Smooth muscle cell (in vitro differentiated cells): ENCODE measurements around the gene PREX1. TPM values are rescaled to one million over a fixed set of nuclear protein-coding genes. Genes with fewer than 3 reads are reported as not detected.

ENCODE experiments used
- DNase-seq: peaks from one replicate; lab custom pipeline; 2025; ENCODE audit not compliant: unreplicated experiment; lab: John Stamatoyannopoulos, UW
- H2AFZ ChIP-seq: fragments of 200-600 bp; sonication (generic); 2 replicates; pipeline ENCODE4 v1.6.0; 2016; ENCODE audit warnings: antibody characterized with exemption, low read depth, mild to moderate bottlenecking
- H3F3A ChIP-seq: fragments of 200-600 bp; sonication (generic); 2 replicates; pipeline ENCODE4 v1.6.0; 2017; ENCODE audit warnings: antibody characterized with exemption, low read depth
- H3K27ac ChIP-seq: fragments of 200-600 bp; sonication (generic); 2 replicates; pipeline ENCODE4 v1.5.1; 2016; ENCODE audit warnings: low read depth, mild to moderate bottlenecking
- H3K27me3 ChIP-seq: fragments of 200-600 bp; sonication (generic); 2 replicates; pipeline ENCODE4 v1.6.1; 2016; ENCODE audit warnings: low read depth, mild to moderate bottlenecking
- H3K36me3 ChIP-seq: fragments of 200-600 bp; sonication (generic); 2 replicates; pipeline ENCODE4 v1.5.1; 2016; ENCODE audit warnings: low read depth
- H3K4me1 ChIP-seq: fragments of 200-600 bp; sonication (generic); 2 replicates; pipeline ENCODE4 v1.5.1; 2016; ENCODE audit warnings: low read depth
- H3K4me2 ChIP-seq: fragments of 200-600 bp; sonication (generic); 2 replicates; pipeline ENCODE4 v1.6.0; 2016; ENCODE audit warnings: mild to moderate bottlenecking
- H3K4me3 ChIP-seq: fragments of 200-600 bp; sonication (generic); 2 replicates; pipeline ENCODE4 v1.5.1; 2016; ENCODE audit warnings: mild to moderate bottlenecking
- H3K79me2 ChIP-seq: fragments of 200-600 bp; sonication (generic); 2 replicates; pipeline ENCODE4 v1.6.0; 2016; ENCODE audit warnings: low read depth, mild to moderate bottlenecking
- H3K9ac ChIP-seq: fragments of 200-600 bp; sonication (generic); 2 replicates; pipeline ENCODE4 v1.6.0; 2016; ENCODE audit warnings: low read depth
- H3K9me3 ChIP-seq: fragments of 200-600 bp; sonication (generic); replicated peaks from 2 replicates; pipeline ENCODE4 v1.5.1; 2016; ENCODE audit warnings: low read depth
- H4K20me1 ChIP-seq: fragments of 200-600 bp; sonication (generic); 2 replicates; pipeline ENCODE4 v1.6.0; 2016; ENCODE audit warnings: low read depth
- WGBS: methylation state at CpG from one replicate; pipeline ENCODE4 v1.1.7; 2016; ENCODE audit warnings: low lambda C conversion rate; 5-methylcytosine and 5-hydroxymethylcytosine counted together
- polyA plus RNA-seq: library from polyadenylated mRNA; unstranded; fragments of >200 nt; fragmentation: Nextera tagmentation; extraction: Ambion mirVana; gene quantifications from 2 replicates; pipeline ENCODE4 v1.2.1, GENCODE V29; 2016
- total RNA-seq: library from RNA; depleted of rRNA; stranded (reverse); fragments of >200 nt; gene quantifications from 2 replicates; pipeline ENCODE4 v1.2.3, GENCODE V29; 2014
- TF ChIP-seq, protein P1 (sequence below): fragments of 200-600 bp; sonication (generic); IDR thresholded peaks from 2 replicates; pipeline ENCODE4 v1.5.1; 2017; ENCODE audit warnings: borderline replicate concordance, mild to moderate bottlenecking, antibody characterized with exemption; ENCODE audit not compliant: insufficient read depth, poor library complexity, severe bottlenecking

Gene PREX1
- total and polyA plus RNA-seq, 2 experiments from 2014 or later, result 0.04 to 0.30 TPM

DNA sequence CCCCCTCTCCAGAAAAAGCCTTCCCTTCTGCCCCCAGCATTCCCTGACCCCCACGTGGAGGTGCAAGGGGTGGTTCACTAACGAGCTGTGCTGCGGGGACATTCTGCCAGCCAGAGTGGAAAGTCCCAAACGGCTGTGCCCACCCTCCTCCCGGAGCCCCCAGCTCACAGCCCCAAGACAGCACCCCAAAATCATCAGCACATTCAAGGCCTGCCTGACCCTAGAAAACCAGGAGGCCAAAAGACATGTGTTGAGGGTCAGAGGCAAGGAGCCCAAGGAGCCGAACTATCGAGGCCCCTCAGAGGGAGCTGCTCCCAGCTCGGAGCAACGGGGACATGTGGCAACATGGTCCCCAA lies 197.9 kb downstream of the PREX1 start:
- H3K4me1 ChIP-seq, result no peaks in the 10 kb centered on the region
- no peaks in the 10 kb centered on the region for H3K79me2 ChIP-seq
- no peak overlapping the region for H3K4me3 ChIP-seq
- no peaks in the 10 kb centered on the region for H3K9me3 ChIP-seq
- no peak overlapping the region for H2AFZ ChIP-seq
- H3K9ac ChIP-seq, result no peak overlapping the region
- H4K20me1 ChIP-seq, result no peaks in the 10 kb centered on the region
- no peaks in the 10 kb centered on the region for H3K27me3 ChIP-seq
- H3K27ac ChIP-seq, result no peak overlapping the region
- TF ChIP-seq, protein P1, sequence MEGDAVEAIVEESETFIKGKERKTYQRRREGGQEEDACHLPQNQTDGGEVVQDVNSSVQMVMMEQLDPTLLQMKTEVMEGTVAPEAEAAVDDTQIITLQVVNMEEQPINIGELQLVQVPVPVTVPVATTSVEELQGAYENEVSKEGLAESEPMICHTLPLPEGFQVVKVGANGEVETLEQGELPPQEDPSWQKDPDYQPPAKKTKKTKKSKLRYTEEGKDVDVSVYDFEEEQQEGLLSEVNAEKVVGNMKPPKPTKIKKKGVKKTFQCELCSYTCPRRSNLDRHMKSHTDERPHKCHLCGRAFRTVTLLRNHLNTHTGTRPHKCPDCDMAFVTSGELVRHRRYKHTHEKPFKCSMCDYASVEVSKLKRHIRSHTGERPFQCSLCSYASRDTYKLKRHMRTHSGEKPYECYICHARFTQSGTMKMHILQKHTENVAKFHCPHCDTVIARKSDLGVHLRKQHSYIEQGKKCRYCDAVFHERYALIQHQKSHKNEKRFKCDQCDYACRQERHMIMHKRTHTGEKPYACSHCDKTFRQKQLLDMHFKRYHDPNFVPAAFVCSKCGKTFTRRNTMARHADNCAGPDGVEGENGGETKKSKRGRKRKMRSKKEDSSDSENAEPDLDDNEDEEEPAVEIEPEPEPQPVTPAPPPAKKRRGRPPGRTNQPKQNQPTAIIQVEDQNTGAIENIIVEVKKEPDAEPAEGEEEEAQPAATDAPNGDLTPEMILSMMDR, result no peak
- H3K4me2 ChIP-seq, result no peak overlapping the region
- 89% methylated on average over 9 of the region's 9 CpGs for WGBS
- no peaks in the 10 kb centered on the region for H3F3A ChIP-seq
- no peak for DNase-seq
- H3K36me3 ChIP-seq, result no peaks in the 10 kb centered on the region

DNA sequence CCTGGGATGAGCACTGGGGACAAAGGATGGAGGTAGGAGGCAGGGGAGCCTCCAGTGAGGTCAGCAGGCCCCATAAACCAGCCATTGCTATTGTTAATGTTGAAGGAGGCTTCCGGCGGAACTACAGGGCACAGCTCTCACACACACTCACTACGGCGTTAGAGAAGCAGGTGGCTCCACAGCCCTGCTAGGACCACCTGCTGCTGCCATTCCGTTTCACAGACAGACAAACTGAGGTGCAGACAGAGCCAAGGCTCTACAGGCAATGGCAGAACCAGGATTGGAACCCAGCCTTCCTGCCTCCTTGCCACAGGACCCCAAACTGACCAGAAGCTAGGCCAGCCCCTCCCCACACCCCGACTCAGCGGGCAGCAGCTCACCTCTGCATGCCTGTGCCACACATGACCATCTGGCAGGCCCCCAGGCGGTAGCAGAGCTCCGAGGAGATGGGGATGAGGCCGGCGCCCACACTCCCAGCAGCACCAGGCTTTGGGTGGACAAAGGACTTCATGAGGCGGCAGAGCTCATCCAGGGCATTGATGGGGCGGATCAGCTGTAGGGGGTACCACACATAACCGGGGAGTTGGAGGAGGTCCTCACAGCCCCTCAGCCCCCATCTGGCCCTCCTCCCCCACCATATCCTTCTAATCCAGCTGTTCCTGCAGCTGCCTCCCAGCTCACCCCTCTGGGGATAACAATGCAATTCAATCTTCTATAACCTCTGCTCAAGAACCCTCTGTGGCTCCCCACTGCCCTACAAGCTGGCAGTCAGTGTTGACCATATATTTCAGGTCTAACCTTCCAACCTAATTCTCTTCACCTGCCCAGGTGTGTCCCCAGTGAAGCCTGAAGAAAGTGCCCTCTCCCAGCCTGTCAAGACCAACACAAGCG lies 198.5 kb downstream of the PREX1 start:
- DNase-seq, result no peak
- no peak overlapping the region for H3K27ac ChIP-seq
- H2AFZ ChIP-seq, result no peak overlapping the region
- no peaks in the 10 kb centered on the region for H3K4me1 ChIP-seq
- H3K9me3 ChIP-seq, result no peaks in the 10 kb centered on the region
- no peak overlapping the region for H3K9ac ChIP-seq
- H4K20me1 ChIP-seq, result no peaks in the 10 kb centered on the region
- no peak overlapping the region for H3K4me3 ChIP-seq
- H3F3A ChIP-seq, result no peaks in the 10 kb centered on the region
- WGBS, result 97% methylated on average over 15 of the region's 15 CpGs
- no peaks in the 10 kb centered on the region for H3K27me3 ChIP-seq
- H3K36me3 ChIP-seq, result no peaks in the 10 kb centered on the region
- TF ChIP-seq, protein P1, result no peak
- no peak overlapping the region for H3K4me2 ChIP-seq
- H3K79me2 ChIP-seq, result no peaks in the 10 kb centered on the region

DNA sequence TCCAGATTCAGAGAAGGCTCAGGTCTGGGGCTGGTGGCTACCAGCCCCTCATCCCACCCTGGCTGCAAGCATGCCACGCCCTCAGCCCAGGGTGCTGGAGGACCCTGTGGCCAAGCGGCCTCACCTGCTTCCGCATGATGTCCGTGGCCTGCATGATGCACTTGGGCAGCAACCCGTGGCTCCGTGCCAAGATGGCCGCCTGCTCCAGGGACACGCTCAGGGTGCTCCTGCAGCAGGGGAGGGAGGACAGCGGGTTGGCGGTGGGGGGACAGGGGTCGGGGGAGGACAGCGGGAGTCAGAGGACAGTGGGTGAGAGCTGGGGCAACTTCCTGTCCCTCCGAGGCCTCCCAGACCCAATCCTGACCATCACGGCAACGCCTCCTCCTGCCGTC lies 200.1 kb downstream of the PREX1 start:
- Histone ChIP-seq H3K9ac (no peak overlapping the region), H3K4me3 (no peak overlapping the region), H3K4me2 (no peak overlapping the region), H3K79me2 (no peaks in the 10 kb centered on the region), H3K9me3 (no peaks in the 10 kb centered on the region), H3K27me3 (no peaks in the 10 kb centered on the region), H3K4me1 (no peaks in the 10 kb centered on the region), H3K36me3 (no peaks in the 10 kb centered on the region), H3K27ac (no peak overlapping the region), H4K20me1 (no peaks in the 10 kb centered on the region), H3F3A (no peaks in the 10 kb centered on the region), H2AFZ (no peak overlapping the region)
- TF ChIP-seq, protein P1, result no peak
- WGBS, result 100% methylated on average over 7 of the region's 16 CpGs
- DNase-seq, result no peak
